Erythroblast (primary cell): Measurements from ENCODE around the gene IL23A.

Experiments
- GATA1 ChIP-seq: IDR thresholded peaks from 2 replicates; pipeline ENCODE4 v1.6.1; 2011; ENCODE audit warnings: low read depth, mild to moderate bottlenecking, control low read depth, low read length, moderate library complexity
- POLR2A ChIP-seq: IDR thresholded peaks from 2 replicates; pipeline ENCODE4 v1.6.1; 2011; ENCODE audit warnings: mild to moderate bottlenecking, low read length

- no peak for TF ChIP-seq POLR2A
- TF ChIP-seq GATA1, result no peak
Measured at GRCh38 chr12:56339158-56339422, 406 bp downstream of the IL23A start.
